NCI-H82 (cell line): ENCODE measurements around the gene BCOR.

Experiments
- DNase-seq: peaks from one replicate; lab custom pipeline; 2025; lab: John Stamatoyannopoulos, UW

Gene BCOR

GRCh38 chrX:40019541-40019940, 78.2 kb downstream of the BCOR start:
- DNase-seq, result no peak

DNA sequence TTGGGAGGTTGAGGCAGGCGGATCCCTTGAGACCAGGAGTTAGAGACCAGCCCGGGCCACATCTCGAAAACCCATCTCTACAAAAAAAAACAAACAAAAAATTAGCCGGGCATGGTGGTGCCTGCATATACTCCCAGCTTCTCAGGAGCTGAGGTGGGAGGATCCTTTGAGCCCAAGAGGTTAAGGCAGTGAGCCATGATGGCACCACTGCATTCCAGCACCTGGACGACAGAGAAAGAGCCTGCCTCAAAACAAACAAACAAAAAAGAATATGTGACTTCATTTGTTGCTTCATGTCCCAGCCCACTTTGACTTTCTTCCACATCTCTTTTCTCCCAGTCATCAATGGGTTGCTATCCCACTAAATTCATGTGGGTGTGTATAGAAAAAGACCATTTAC, 79.7 kb downstream of the BCOR start:
- no peak for DNase-seq

DNA sequence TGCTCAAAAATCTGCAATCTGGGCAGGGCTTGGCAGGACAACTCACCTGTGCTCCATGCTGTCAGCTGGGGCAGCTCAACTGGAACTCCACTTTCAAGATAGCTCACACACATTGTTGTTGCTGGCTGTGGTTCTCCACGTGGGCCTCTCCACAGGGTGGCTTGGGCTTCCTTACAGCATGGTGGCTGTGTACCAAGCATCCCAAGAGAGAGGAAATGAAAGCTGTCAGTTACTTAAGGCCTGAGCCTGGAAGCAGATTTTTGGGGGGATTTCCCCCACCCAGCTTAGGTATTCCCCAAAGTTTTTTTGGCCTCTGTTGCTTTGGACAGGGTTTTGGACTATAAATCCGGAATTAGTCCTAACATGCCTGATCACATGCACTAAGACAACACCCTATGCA, 81.0 kb downstream of the BCOR start:
- DNase-seq, result no peak

DNA sequence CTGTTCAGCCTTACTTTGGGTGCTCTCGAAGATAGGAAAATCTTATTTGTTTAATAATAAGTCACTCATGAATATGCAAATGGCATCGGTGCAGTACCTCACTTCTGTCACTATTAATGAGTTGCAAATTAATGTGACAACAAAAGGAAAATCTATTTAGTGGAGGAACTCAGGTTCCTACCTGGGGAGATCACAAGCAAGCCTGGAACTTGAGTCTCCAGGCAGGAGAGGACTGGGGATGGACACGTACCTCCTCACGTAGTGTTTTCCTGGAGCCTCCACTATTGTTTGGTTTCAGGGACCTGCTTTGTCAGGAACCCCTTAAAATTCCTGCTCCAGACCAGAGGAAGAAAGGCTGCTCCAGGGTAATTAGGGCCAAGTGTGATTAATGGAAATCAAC, 82.1 kb downstream of the BCOR start:
- DNase-seq, result no peak

DNA sequence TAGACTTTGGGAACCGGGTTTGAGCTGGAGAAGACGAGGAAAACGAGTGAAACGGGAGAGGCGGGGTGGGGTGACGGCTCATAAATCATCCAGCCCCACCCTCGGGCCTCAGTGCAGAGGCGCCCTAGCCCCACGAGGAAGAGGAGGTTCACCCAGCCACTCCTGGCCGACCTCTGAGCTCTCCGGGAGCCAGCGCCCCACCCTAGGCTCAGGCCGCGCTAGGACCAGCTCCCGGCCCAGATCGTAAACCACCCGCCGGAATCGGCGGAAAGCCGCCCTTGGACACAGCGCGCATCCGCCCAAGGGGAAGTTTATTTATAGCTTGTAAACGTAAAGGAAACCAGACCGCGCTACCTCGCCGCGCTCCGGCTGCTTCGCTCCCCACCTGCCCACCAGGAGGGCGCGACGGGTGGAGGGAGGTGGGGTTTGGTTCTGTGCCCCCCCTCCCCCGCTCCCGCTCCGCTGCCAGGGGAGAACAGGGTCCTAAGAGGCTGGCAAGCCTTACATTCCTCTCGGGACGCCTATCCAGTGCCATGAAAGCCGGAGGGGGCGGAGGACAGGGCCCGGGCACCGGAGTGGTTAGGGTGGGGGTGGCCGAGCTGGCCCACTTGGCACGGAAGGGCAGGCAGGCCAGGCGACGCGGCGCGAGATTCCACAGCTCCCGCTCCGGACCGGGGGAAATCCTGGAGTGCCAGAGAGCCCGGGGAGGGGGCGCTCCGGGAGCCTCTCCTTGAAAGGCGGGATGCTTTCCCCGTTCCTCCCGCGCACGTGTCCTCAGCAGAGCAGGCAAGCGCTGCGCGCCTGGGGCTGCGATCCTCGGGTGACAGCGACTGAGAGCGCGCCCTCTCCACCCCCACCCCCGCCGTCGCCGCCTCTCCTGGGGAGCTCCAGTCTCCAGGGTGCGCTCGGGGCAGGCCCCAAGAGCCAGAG, 84.2 kb downstream of the BCOR start:
- DNase-seq, result peak; percentile 62

DNA sequence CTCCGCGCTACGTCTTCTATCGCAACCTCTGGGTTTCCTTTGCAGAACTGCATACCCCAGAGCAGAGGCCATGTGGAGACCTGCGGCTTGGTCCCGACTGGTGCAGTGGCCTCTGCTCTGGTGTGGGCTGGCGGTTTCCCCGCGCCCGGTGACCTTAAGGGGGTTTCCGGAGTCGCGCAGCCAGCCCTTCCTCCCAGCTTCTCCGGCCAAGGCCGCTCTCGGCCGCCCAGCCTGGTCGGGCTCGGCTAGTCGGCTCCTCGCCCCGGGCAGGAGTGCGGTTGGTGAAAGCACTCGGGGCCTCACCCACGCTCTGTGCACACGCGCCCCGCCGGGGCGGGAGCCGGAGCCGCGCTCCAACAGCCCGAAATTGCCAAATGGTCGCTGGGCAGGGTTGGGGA, 84.9 kb downstream of the BCOR start:
- no peak for DNase-seq

DNA sequence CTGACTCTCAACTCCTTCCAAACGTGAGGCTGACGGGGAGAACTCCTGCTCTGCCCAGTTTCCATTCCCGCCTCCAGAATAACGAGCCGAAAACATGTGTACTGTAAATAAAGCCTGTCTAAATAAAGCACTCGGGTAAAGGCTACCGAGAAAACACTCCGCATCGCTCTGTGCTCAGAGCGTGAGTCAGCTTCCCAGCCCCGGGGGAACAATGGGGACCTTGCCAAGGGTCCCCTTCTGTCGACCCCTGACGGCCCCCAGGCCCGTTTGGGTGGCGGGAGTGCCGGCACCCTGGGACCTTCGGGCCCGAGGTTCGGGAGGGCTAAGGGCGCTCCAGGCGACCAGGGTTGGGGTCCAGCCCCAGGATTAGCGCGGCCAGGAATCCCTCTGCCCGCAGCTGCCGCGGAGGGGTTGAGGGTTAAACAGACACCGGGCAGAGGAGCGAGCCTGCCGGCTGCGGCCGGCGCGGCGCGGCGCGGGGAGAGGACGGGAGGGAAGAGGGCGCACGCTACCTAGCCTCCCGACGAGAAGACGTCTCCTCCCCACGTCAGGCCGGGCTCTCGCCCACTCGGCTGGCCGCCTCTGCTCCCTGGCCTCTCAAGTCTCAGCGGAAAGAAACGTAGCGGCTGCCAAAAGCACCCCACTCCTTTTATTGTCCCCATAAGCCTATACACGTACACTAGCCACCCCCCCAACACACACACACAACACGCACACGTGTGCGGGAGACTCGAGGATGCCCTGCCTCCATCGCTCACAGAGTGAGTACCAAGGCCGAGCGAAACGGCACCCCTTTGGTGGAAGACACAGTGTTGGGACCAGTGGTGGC, 85.5 kb downstream of the BCOR start:
- no peak for DNase-seq

GRCh38 chrX:40011322-40012038, 86.3 kb downstream of the BCOR start:
- DNase-seq, result no peak

DNA sequence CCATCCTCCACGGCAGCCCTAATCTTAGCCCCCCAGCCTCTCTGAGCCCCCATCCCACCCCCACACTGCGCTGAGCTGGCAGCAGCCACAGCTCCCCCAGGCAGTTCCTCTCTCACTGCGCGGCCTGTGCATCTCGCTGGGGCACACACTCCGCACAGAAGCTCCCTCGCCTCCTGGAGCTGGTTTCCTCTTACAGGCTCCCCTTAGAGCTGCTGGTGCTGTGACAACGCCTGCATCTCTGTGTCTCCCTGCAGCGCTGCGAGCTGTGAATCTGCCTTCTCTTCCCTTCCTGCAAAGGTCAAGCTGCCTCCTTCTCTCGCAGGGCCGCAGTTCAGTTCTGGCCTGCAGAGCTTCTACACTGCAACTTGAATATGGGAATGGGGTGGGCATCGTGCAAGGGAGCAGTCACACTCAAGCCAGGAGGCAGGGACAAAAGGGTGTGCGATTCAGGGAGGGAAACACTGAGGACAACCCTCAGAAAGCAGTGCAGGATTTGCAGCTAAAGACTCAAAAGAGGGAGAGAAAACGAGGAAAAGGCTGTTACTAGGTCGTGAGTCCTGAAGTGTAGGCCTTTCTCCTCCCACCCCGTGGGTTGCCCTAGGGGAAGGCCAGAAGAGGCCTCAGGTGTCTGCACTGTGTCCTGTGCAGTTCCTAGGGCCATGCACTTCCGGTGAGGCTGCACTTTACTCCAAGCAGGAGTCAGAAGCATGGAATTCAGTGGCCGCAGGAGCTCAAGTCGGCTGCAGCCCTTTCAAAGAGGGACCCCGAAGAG, 87.0 kb downstream of the BCOR start:
- DNase-seq, result peak; percentile 37

DNA sequence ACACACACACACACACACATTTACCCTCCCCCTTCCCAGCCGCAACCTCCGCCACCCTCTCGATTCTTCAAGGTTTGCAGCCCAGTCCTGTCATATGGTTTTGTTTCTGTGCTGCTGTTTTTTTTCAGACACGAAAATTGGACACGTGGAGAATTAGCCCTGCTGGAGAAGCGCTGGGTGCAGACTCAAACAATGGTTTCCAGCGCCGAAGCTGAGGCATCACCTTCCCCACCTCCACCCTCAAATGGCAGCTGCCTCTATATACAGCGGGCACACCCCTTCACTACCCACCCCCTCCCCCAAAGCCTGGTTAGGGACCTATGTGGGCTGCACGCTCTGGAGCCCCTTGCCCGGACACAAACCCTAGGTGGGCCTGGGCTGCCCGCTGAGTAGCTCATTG, 87.9 kb downstream of the BCOR start:
- DNase-seq, result peak; percentile 48

DNA sequence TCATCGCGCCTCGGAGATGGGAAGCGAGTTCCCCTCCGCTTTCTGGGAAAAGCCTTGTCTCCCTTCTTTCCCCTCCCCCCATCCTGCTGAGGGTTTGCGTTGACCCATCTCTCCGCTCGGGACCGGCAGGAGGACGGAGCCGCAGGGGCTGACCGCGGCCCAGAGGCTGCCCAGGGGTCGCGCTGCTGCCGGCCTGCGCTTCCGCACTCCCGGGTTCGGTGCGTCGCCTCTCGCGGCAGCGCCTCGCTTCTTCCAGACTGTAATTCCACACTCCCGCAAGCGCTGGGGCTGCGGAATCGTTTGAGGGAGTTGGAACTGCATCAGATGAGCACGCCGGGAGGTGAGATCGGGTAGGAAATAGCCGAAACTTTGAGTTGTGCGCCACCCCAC, 88.3 kb downstream of the BCOR start:
- DNase-seq, result peak; percentile 52

GRCh38 chrX:40008791-40009461, 88.8 kb downstream of the BCOR start:
- DNase-seq, result peak; percentile 86

DNA sequence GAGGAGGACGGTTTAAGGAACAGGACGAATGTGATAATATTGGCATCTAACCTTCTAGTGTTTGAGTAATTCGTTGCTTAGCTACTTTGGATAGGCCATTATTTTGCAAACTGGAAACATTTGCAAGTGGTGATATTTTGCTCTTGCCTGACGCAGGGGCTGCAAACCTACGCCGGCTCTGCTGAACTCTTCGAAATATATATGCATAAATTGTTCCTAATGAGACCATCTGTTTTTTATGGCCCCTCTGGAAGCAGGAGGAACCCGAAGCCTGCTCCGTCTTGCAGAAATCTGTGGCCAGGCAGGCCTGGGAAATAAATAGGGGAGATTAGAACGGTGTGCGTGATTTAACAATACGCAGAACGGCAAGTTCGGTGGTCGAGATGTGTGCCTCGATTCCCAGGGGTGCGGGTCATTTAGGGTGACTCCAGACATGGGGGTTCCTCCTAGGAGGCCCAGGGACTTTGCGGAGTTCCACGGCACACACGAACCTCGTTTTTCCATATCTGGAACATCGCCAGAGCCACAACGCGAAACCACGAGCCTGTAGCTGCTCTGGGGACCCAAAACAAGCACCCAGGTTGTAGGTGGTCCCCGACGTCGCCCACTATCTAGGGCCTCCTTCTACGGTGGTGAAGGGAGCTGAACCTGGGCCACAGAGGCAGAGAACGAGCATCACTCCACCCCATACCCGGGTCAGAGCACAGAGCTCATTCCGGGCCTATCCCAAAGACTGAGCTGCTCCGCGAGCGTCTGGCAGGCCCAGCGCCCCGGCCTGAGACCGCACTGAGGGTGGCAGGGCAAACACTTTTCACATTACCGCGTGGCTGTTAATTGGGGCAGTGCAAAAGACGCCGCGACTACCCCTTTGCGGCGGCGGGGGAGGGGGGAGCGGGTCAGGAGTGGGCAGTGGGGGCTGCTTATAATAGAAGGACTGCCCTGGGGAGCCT, 89.7 kb downstream of the BCOR start:
- DNase-seq, result no peak

DNA sequence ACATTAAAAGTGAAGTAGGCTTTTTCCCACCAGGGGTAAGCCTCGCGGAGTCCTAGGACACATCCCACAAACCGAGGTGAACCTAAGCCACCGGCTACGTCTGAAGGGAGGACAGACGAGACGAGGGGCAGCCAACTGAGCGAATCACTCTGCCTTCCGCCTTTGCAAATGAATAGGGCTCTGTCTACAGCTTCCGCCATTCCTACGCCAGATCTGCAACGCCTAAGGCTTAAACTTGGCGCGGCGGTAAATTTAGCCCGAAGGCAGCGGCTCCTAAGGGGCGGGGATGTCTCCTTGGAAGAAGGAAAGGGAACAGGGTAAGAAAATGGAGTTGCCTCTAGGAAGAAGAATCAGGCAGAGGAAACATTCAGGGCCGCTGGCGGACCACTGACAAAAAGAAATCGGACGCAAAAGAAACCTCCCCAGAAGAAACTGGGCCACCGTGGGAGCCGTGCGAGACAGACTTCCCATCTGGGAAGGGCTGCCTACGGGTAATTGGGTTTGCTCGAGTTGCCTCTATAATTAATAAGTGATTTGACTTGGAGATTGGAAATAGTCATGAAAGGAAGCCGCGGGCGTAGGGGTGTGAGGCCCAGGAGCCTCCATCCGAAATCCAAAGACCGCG, 90.5 kb downstream of the BCOR start:
- no peak for DNase-seq

GRCh38 chrX:40006106-40007017, 91.4 kb downstream of the BCOR start:
- no peak for DNase-seq

- DNase-seq, result no peak
Observed at GRCh38 chrX:40005292-40006011, 92.3 kb downstream of the BCOR start.

DNA sequence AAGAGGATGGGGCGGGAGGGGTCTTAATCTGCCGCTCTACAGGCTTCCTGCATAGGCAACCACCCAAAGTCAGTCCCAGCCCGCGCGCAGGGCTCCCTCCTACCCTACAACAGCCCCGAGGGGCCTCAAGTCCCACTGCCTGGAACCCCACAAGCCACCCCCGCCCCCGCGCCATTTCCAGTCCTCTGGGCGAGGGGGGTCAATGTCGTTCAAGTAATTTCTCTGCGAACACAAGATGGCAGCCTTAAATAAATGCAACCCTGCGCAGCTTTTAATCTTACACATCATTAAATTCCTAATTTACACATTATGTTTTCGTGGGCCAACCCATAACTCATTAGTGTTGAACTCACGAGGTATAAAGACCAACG, 92.9 kb downstream of the BCOR start:
- no peak for DNase-seq

DNA sequence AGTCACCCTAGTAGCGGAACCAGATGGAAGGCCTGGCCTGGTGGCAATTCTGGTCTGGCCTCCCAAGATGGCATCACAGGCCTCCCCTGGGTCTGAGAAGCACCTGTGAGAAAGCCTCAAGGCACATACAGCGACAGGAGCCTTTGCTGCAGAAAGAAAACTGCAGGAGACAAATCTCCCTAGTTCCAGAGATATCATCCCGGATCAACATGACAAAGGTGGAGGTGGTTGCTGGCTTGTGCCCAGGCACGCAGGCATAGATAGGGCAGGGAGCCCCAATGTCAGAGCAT, 93.6 kb downstream of the BCOR start:
- no peak for DNase-seq
